GOT3 (cell line): ENCODE data around the gene MIGA1.
"Not testable (repeated sequence)": the region's sequence is repeated elsewhere in the genome, so short reads cannot be mapped to it uniquely, and the experiment has no call there.

Experiments used
- DNase-seq: peaks from one replicate; lab custom pipeline; 2025; ENCODE audit warnings: mixed read lengths; lab: John Stamatoyannopoulos, UW

MIGA1 gene, protein sequence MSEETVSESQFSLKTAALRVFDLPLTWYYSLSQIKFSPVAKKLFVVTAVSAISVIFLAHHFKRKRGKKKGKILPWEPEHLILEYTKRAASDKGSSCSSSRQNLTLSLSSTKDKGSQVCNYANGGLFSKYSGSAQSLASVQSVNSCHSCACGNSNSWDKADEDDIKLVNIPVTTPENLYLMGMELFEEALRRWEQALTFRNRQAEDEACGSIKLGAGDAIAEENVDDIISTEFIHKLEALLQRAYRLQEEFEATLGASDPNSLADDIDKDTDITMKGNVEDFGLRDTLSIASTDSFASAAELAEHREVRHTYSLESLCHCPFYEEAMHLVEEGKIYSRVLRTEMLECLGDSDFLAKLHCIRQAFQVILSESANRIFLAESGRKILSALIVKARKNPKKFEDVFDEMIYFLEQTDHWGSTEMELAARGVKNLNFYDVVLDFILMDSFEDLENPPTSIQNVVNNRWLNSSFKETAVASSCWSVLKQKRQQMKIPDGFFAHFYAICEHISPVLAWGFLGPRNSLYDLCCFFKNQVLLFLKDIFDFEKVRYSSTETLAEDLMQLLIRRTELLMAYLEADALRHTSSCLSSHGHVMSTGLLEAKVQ

DNA sequence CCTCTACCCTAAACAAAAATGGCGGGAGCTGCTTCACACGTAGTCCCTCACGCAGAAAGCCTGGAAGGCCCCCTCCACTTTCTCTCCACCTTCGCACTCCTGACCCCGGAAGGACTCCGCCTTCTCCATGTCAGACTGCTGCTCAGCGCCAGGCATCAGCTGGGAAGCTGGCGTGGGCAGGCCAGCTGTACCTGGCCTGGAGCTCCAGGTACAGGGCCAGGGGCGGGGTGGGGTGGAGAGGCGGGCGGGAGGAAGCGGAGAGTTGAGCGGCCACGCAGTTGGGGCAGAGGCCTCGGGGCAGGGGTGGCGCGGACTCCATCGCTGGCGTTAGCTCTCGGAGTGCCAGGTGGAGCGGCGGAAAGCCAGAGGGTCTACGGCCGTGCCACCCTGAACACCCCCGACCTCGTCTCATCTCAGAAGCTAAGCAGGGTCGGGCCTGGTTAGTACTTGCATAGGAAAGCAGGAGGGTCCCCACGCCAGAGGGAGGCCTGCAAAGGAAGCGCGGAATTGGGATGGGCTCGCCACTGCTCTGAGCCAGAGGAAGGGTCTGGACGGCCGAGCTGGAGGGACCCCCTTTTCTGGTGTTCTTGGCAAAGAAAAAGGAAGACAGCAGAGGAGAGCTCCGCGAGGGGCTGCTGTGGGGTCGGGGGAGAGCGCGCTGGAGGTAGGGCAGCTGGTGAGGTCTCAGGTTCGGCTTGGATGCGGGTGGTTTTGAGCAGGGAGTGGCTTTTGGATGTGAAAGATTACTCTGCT lies at the start of gene MIGA1:
MIGA1 (plus strand) TSS at position 121 of the 753 bp plus-strand sequence. CDS start 3,604 bp downstream, outside the sequence.
- DNase-seq = peak; percentile 8

DNA sequence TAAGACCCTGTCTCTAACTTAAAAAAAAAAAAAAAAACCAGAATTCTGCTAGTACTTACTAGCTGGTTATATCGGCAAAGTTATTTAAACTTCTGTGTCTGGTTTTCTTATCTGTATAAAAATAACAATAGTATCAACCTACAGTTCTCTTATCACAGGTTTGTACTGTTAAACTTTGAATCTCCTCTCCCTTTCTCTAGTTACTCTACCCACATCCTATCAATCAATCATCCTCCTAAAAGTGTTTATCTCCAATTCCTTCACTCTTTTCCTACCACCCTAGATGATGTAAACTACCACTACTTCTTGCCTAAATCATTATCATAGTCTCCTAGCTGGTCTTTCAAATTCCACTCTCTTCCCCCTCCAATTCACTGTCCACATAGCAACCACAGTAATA lies 47.4 kb upstream of the MIGA1 start:
- DNase-seq = no peak

DNA sequence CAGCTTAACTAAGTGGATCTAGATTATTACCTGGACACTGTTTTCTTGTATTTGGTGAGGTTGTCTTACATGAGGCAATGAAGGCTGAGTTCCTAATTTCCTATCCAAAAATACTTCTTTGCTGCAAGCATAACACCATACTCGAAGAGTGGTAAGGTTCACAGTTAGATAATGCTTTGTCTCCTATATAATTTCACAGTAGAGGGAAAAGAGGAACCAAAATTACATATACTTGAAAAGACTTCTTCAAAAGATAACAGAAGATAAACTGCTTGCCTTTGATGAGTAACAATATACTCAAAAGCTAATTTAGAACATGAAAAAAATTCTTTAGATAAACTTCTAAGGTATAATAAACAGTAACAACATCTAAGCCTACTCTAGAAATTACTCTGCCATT lies 40.2 kb upstream of the MIGA1 start:
- no peak for DNase-seq

DNA sequence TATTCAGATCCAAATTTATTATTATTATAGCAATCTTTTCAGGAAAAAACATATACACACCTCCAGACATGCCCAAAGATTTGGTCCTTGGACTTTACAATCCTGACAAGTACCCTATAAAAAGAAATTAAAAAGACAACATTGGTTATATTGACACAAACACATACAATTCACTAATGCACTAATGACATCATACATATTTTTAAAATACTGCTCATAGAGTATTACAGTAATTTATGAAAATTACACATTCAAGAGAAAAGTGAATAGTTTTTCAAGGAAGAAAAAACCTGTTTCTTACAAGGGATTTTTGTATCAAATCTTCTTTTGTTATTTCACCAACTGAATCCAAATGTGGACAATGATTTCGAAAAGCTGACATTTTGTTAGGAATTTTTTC lies 38.1 kb upstream of the MIGA1 start:
- no peak for DNase-seq

DNA sequence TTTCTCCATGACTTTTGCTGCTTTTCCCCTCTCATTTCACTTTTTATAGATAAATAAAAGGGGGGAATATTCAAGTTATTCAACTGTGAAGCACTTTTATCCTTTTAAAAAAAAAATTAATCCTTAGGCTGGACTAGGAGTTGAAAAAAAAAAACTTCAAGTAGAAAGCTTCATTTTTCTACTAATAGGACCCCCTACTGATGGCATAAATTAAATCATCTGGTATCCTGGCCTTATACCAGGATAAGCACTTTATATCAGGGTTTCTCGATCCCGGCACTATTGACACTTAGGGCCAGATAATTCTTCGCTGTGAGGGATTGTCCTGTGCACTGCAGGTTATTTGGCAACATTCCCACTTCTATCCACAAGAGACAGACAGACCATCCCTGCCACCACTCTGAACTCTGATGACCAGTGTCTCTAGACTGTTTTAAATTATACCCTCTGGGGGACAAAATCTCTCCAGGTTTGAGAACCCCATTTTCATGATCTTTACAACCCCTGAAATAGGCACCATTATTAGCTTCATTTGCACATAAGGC lies 37.4 kb upstream of the MIGA1 start:
- no peak for DNase-seq

DNA sequence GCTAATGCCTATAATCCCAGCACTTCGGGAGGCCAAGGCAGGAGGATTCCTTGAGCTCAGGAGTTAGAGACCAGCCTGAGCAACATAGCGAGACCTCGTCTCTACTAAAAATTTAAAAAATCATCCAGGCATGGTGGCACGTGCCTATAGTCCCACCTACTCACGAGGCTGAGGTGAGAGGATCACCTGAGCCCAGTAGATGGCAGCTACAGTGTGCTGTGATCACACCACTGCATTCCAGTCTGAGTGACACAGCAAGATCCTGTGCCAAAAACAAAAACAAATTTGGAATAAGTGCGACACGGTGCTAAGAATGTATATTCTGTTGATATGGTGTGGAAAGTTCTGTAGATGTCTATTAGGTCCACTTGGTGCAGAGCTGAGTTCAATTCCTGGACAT lies 34.9 kb upstream of the MIGA1 start:
- no peak for DNase-seq

DNA sequence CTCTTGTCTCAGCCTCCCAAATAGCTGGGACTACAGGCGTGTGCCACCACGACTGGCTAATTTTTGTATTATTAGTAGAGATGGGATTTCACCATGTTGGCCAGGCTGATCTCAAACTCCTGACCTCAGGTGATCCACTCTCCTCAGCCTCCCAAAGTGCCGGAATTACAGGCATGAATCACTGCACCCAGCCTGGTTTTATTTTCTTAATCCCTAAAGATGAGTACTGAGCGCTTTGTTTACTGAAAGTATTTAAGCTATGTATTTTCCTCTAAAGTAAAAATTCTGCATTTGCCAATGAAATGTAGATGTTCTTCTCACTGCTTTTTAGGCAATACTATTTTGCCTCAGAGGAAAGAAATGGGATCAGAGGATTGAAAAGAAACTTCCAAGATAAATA lies 30.0 kb upstream of the MIGA1 start:
- not testable (repeated sequence) for DNase-seq

DNA sequence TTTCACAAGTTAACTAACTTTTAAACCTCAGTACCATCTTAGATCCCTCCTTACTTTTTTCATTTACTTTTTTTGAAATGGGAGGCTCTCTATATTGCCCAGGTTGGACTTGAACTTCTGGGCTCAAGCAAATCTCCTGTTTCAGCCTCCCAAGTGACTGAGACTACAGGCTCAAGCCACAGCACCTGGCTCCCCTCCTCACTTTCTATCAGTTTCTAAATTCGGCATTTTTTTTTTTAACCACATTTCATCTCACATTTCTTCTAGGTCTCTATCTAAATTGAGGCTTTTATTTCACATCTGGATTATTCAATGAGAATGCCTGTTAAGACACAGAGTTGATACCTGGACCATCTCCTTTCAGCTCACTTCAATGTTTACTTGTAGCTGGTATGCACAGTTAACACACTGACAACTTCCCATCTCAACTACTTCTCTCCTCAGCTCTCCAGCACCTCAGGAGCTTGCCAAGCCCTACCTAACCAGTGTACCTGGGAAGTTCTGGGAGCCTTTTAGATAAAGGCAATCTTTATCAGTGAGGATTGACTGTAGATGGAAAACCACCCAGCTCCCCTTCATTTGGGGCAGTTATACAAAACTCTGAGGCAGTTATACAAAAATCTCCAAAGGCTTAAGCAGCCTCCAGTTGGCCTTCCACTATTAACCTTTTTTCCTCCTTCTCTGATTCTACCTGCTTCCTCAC lies 23.2 kb upstream of the MIGA1 start:
- DNase-seq = no peak

DNA sequence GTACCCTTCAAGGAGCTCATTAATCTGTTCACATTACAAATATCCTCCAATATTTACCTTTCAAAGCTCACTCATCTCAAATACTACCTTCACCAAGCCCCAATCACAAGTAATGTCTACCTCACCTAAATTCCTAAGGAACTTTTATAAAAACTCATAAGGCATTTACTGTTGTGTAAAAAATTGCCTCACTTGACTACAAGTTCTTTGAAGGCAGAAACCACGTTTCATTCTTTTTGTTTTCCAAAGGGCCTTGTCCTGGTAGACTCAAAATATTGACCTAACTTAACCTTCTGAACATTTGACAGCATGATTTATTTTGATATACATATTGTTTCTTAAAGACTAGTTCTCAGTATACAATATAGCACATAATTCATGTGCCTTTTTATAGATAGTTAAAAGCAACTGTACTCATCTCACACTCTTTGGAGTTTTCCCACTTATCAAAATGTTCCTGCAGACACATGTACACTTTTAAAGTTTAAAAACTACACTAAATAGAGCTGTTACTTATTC lies 22.3 kb upstream of the MIGA1 start:
- no peak for DNase-seq

DNA sequence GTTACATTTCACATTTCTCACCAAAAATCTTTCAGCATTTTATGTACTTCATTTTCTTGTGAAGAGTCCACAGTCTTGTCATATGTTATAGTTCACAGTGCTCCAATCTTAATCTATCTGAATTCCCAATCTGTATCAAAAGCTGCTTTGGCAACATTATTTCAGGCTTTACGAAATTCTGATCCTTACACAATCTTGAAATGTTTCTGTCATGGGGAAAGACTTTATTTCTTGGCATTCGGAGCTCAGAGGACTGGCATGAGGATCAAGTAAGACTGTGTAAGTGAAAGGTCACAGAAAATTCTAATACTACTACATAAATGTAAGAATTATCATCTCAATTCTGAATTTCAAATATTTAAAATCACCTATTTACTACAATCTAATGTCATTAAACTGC lies 21.8 kb upstream of the MIGA1 start:
- DNase-seq = no peak

DNA sequence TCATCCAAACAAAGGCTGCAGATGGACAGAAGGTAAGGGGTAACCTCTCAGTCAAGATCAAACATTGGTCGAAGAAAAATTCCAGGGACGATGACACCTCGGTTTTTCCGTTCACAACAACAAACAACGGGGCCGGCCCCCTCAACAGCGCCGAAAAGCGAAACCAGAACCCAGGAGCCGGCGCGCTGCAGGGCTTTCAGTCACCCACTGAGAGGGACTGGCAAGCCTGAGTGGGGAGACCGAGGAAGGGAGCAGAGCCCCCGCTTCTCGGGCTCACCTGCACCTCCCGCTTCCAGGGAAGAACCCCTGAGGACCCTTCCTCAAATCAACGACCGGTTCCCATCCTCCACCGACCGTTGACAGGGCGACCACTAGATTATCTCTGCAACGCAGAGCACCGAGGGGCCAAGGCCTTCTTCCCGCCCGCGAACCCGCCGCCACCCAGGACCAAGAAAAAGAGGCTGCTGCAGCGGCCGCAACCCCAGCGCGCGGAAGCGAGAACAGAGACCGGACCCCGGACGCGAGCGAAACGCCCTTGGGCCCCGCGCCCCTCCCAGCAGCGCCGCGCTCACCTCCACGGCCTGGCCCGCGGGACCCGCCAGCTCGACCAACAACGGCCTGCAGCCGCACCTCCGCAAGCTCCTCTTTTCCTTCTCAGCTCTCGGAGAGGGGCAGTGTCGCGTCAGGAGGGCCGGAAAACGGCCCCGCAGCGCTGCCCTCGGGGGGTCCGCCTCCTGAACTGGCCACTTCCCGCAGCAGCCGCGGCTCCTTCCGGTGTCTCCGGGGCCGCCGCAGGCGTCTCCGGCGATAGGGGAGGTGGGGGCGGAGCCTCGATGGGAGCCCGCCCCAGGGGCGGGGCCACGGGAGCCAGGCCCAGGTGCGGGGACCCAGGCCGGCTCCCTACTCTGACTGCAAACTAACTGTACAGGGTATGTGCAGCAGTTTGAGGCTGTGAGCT lies 20.1 kb upstream of the MIGA1 start, which contains the start of gene USP33:
USP33 (minus strand) TSS at position 782 of the 958 bp plus-strand sequence. CDS start 18,155 bp downstream, outside the sequence.
- peak; percentile 35 for DNase-seq

DNA sequence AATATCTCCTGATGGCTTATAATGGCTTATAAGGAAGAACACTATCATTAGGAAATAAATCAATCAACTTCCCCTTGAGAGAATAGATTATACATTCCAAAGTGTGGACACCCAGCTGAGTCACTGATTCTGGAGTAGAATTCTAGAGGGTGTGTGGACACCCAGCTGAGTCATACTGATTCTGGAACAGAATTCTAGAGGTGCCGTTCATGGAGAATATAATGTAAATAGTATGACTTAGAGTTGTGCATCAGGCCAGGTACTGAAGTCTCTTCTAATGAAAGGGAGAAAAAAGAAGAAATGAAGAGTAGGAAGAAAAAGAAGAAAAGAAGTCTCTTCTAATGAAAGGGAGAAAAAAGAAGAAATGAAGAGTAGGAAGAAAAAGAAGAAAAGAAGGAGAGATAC lies 17.4 kb upstream of the MIGA1 start:
- no peak for DNase-seq

DNA sequence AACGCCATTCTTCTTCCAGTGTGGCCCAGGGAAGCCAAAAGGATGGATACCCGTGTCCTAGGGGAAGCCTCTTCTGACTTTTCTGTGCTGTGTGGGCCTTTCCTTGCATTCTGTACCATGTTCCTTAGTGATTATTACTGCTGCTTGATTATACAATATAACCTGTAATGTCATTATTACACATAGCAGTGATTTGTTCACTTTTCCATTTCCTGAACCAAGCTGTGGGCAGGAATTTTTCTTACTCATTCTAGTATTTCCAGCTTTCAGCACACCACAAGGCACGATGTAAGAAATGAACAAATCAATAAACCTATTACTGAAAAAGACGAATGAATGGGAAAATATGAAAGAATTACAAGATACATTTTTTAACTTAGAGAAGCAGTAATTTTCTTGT lies 11.4 kb upstream of the MIGA1 start:
- DNase-seq = no peak

DNA sequence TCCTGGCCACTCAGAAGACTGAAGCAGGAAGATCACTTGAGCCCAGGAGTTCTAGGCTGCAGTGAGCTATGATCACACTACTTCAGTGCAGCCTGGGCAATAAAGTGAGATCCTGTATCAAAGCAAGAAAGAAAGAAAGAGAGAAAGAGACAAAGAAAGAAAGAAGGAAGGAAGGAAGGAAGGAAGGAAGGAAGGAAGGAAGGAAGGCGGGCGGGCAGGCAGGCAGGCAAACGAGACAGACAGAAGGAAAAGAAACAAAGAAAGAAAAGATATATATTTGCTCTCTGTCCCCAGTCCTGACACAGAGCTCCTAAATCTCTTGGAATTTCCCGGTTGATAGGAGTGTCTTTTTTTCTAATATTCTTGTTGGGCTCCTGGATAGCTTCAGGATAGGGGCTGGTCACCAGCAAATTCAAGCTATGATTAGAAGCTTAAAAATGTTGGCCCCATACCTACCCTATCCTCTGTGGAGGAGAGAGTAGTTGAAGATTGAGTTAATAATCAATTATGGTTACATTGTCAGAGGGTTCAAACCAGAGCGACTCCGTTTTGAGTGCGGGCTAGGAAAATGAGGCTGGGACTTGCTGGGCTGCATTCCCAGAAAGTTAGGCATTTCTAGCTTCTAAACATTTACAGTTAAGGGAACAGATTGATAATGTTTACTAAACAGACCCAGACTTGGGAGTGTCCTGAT lies 3.3 kb upstream of the MIGA1 start:
- DNase-seq = no peak

DNA sequence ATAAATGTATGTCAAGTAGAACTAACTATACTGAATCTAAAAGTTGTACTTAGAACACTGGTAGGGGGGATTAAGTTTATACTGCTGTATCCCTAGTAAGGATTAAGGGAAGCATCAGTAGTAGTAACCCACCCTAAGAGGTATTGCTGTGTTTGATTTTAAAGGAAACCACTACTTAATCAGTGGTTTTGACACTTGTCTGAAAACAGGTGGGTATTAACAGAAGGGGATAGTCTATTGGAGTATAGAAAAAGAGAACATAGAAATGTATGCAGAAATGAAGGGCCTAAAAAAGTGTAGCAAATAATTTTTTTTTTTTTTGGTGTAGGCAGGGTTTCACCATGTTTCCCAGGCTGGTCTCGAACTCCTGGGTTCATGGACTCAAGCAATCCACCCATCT lies 2.2 kb downstream of the MIGA1 start:
- no peak for DNase-seq

DNA sequence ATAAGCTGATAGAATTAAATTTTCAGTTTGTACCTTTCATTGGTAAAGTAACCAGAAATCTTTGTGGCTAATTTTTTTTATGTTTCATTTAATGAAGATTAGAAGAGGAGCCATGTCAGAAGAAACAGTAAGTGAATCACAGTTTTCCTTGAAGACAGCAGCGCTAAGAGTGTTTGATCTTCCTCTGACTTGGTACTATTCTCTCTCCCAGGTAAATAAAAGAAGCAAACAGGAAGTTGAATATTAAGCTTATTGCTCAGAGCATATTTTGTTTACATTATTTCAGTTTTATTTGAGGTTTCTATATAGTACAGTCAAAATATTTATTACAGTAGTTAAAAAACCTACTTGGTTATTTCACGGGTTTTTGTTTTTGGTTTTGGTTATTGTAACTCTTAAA lies 3.7 kb downstream of the MIGA1 start:
- DNase-seq = no peak

DNA sequence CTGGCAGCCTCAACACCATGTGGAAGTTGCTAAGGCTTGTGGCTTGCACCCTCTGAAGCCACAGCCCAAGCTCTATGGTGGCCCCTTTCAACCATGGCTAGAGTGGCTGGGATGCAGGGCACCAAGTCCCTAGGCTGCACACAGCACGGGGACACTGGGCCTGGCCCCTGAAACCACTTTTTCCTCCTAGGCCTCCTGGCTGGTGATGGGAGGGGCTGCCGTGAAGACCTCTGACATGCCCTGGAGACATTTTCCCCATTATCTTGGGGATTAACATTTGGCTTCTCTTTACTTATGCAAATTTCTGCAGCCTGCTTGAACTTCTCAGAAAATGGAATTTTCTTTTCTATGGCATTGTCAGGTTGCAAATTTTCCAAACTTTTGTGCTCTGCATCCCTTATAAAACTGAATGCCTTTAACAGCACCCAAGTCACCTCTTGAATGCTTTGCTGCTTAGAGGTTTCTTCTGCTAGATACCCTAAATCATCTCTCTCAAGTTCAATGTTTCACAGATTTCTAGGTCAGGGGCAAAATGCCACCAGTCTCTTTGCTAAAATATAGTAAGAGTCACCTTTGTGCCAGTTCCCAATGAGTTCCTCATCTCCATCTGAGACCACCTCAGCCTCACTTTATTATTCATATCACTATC lies 6.8 kb downstream of the MIGA1 start:
- not testable (repeated sequence) for DNase-seq

DNA sequence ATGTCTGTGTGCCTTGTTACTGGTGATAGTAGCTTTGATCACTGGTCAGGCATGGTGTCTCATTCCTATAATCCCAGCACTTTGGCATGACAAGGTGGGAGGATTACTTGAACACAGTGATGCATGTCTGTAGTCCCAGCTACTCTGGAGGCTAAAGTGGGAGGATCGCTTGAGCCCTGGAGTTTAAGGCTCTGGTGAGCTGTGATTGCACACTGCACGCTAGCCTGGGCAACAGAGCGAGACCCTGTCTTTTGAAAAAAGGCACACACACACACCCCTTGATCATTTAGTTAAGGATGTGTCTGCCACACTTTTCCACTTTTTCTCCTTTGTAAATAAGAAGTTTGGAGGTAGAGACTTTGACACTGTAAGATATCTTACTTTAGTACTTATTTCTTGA lies 15.1 kb downstream of the MIGA1 start:
- no peak for DNase-seq

DNA sequence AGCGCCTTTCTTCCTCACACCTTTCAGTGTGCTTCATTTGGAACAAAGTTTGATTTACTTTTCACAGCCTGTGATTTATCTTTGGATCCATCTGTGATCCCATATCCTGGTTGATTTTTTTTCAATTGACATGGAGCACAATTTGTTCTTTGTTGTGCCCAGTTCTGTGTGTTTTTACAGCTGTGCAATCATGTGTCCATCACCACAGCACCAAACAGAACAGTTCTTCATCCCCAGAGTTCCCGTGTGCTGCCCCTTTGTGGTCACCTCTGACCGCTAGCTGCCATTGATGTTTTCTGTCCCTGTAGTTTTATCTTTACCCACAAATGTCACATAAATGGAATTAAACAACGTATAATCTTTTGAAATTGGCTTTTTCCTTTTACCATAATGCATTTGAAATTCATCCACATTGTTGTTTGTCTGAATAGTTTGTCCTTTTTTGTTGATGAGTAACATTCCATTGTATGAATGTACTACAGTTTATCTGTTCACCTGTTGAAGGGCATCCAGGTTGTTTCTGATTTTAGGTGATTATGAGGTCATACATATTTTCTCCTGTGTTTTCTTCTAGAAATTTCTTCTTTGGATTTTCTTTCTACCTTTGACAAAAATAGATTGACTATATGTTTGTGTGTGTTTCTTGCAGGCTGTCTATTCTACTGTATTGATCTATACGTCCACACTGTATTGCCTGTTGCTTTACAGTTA lies 17.4 kb downstream of the MIGA1 start:
- no peak for DNase-seq
